Hypothalamus (tissue), 51 donors: ENCODE data around the gene TRIM37.
"Not testable (repeated sequence)": the region's sequence is repeated elsewhere in the genome, so short reads cannot be mapped to it uniquely, and the experiment has no call there.

ENCODE experiments used
- DNase-seq, 51 donors: peaks; one replicate each; lab custom pipeline; 2025; lab: John Stamatoyannopoulos, UW

TRIM37 gene

GRCh38 chr17:58996968-58997367 lies 109.7 kb downstream of the TRIM37 start:
- DNase-seq: no peak

GRCh38 chr17:58995247-58995940 lies 111.3 kb downstream of the TRIM37 start:
- no peak for DNase-seq

- no peak for DNase-seq
These were observed 113.4 kb downstream of the TRIM37 start for GRCh38 chr17:58993311-58993710.

GRCh38 chr17:58991718-58992331 lies 114.9 kb downstream of the TRIM37 start:
- no peak for DNase-seq

GRCh38 chr17:58989629-58990028 lies 117.1 kb downstream of the TRIM37 start:
- DNase-seq: no peak

- no peak for DNase-seq
These were observed 120.7 kb downstream of the TRIM37 start for GRCh38 chr17:58985971-58986370.

- DNase-seq: no peak
These were observed 121.3 kb downstream of the TRIM37 start for GRCh38 chr17:58985367-58985766.

- DNase-seq: no peak
These were observed 124.1 kb downstream of the TRIM37 start for GRCh38 chr17:58982626-58983025.

GRCh38 chr17:58980706-58981481 lies 125.8 kb downstream of the TRIM37 start:
- no peak for DNase-seq

GRCh38 chr17:58976541-58976940 lies 130.1 kb downstream of the TRIM37 start:
- peak in 1 of 51 donors; percentile 30 for DNase-seq

GRCh38 chr17:58974354-58974753 lies 132.3 kb downstream of the TRIM37 start:
- no peak for DNase-seq

GRCh38 chr17:58970609-58971450 lies 135.8 kb downstream of the TRIM37 start:
- peak in 1 of 51 donors; percentile 4 for DNase-seq

- DNase-seq: no peak
These were observed 137.1 kb downstream of the TRIM37 start for GRCh38 chr17:58969612-58970011.

GRCh38 chr17:58969156-58969555 lies 137.5 kb downstream of the TRIM37 start:
- peak in 1 of 51 donors; percentile 1 for DNase-seq

- DNase-seq: no peak
These were observed 138.1 kb downstream of the TRIM37 start for GRCh38 chr17:58968426-58969061.

- DNase-seq: no peak
These were observed 140.5 kb downstream of the TRIM37 start for GRCh38 chr17:58966208-58966607.

GRCh38 chr17:58965221-58965620 lies 141.5 kb downstream of the TRIM37 start:
- DNase-seq: no peak

GRCh38 chr17:58960068-58960467 lies 146.6 kb downstream of the TRIM37 start:
- peak in 1 of 51 donors; percentile 6 for DNase-seq

GRCh38 chr17:58957725-58958073 lies 149.0 kb downstream of the TRIM37 start:
- not testable (repeated sequence) for DNase-seq

- DNase-seq: no peak
These were observed 149.5 kb downstream of the TRIM37 start for GRCh38 chr17:58956997-58957724.
